Natural killer cell (primary cell): ENCODE results near the gene CHML. TPM values are rescaled to one million over a fixed set of nuclear protein-coding genes. Genes with fewer than 3 reads are reported as not detected.

ENCODE experiments used
- ATAC-seq, 3 donors: fragments of 150-1000 bp in 2 of 3; fragments of 200-7000 bp in 1 of 3; cut with Tn5 transposase; 1 replicate in 1 of 3; 2 replicates in 2 of 3; pipeline ENCODE4 v1.10.0; 2021; ENCODE audit warnings: mild to moderate bottlenecking in 2 of 3, moderate library complexity in 2 of 3
- DNase-seq, 2 donors: peaks; one replicate each; pipeline versions ENCODE4 v3.0.0 to v3.0.0-alpha.2; 2013 to 2021; ENCODE audit warnings: mixed read lengths in 1 of 2
- H3K27ac ChIP-seq: one replicate; pipeline ENCODE4 v1.5.1; 2013; ENCODE audit warnings: mild to moderate bottlenecking, low read length
- H3K27me3 ChIP-seq: one replicate; pipeline ENCODE4 v1.6.1; 2013; ENCODE audit warnings: low read length; ENCODE audit not compliant: control insufficient read depth, insufficient read depth
- H3K36me3 ChIP-seq: one replicate; pipeline ENCODE4 v1.6.1; 2013; ENCODE audit warnings: low read length; ENCODE audit not compliant: control insufficient read depth, insufficient read depth
- H3K4me1 ChIP-seq: one replicate; pipeline ENCODE4 v1.6.1; 2013; ENCODE audit warnings: low read length; ENCODE audit not compliant: control insufficient read depth, insufficient read depth
- H3K4me3 ChIP-seq: one replicate; pipeline ENCODE4 v1.5.1; 2013; ENCODE audit warnings: low read length
- H3K9me3 ChIP-seq: one replicate; pipeline ENCODE4 v1.6.1; 2013; ENCODE audit warnings: low read length; ENCODE audit not compliant: control insufficient read depth, insufficient read depth
- H3K27ac Mint-ChIP-seq, 2 donors: one replicate each; pipeline ENCODE4 v1.8.0; 2022; ENCODE audit warnings: mild to moderate bottlenecking in 2 of 2, mixed read lengths in 2 of 2, moderate library complexity in 1 of 2
- H3K27me3 Mint-ChIP-seq, 2 donors: one replicate each; pipeline ENCODE4 v1.8.0; 2022; ENCODE audit warnings: low read depth in 2 of 2, mixed read lengths in 2 of 2
- H3K36me3 Mint-ChIP-seq: one replicate; pipeline ENCODE4 v1.8.0; 2022; ENCODE audit warnings: mixed read lengths
- H3K4me1 Mint-ChIP-seq, 2 donors: one replicate each; pipeline ENCODE4 v1.8.0; 2022; ENCODE audit warnings: mixed read lengths in 2 of 2
- H3K4me3 Mint-ChIP-seq: one replicate; pipeline ENCODE4 v1.8.0; 2022; ENCODE audit warnings: mild to moderate bottlenecking, moderate library complexity, mixed read lengths
- H3K9me3 Mint-ChIP-seq, 2 donors: one replicate each; pipeline ENCODE4 v1.8.0; 2022; ENCODE audit warnings: mixed read lengths in 2 of 2
- CTCF ChIP-seq: fragments of 200-600 bp; IDR thresholded peaks from one replicate; pipeline ENCODE4 v1.8.0; 2022; ENCODE audit warnings: antibody characterized with exemption
- WGBS: methylation state at CpG from one replicate; pipeline ENCODE4 v1.1.7; 2013; ENCODE audit warnings: missing lambda C conversion rate; ENCODE audit not compliant: insufficient coverage; 5-methylcytosine and 5-hydroxymethylcytosine counted together
- intact Hi-C: fragments of 100-400 bp; cut with micrococcal nuclease; formaldehyde crosslinking; loops from one replicate; pipeline ENCODE4 v1.14.2; 2022
- total RNA-seq, 4 donors: library from RNA; stranded (reverse); fragments of 120-200 nt in 1 of 4; gene quantifications; one replicate each; pipeline versions ENCODE4 v1.2.3 to v1.2.4, GENCODE V29; 2013 to 2022

The CHML gene
- total RNA-seq, 3 donors from 2014 or later (not counting 1 experiment from before 2014, with no cell fraction given) = 6.8 to 11.8 (median 7.8) TPM

DNA sequence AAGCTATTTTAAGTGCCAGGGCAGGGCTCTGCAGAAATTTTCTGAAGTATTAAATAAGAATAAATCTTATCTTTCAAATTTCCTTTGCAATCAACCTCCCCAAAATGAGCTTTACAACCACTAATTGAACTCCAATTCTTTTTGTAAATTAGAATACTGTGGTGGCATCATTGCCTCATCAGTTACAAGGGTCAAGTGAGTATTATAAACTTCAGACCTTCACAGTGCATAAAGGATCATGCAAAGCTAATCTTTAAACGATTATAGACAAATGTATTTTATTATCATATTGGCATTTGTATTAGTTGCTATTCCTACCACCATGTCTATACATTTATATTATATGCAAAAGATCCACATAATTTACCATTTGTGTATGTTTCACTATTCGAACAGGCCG is 7.2 kb downstream of the CHML start:
- intact Hi-C loops = no loop called here
- Histone ChIP-seq H3K36me3 (no peaks in the 10 kb centered on the region), H3K4me1 (no peaks in the 10 kb centered on the region), H3K27me3 (no peaks in the 10 kb centered on the region), H3K4me3 (no peak overlapping the region), H3K9me3 (no peaks in the 10 kb centered on the region), H3K27ac (no peak overlapping the region)
- Mint-ChIP-seq H3K27ac (no peak overlapping the region), H3K4me1 (peaks cover 13 to 15% of the 10 kb centered on the region in 2 donors), H3K9me3 (no peaks in the 10 kb centered on the region), H3K4me3 (no peak overlapping the region), H3K27me3 (no peaks in the 10 kb centered on the region), H3K36me3 (no peaks in the 10 kb centered on the region)
- no peak for TF ChIP-seq CTCF
- no peak for DNase-seq
- no peak for ATAC-seq
- no CpG with 5 or more reads among the region's 3 CpGs for WGBS

DNA sequence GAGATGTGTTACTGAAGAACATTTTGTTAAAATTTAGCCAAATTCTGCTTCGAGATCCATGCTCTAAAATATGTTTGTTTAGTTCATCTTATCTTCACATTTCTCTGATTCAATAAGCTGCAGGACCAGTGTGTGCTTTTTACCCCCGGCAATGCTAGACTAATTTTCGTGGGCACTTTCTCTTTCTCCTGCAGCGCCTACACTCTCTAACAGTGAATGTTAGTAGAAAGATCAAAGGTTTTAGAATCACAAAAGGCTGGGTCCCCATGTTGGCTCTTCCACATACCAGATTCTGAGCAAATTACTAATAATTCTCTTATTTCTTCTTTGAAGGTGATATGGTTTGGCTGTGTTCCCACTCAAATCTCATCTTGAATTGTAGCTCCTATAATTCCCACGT is 8.5 kb downstream of the CHML start:
- Mint-ChIP-seq H3K27me3 (no peaks in the 10 kb centered on the region), H3K4me1 (peaks cover 8% of the 10 kb centered on the region in 2 donors), H3K4me3 (no peak overlapping the region), H3K27ac (no peak overlapping the region), H3K36me3 (no peaks in the 10 kb centered on the region), H3K9me3 (no peaks in the 10 kb centered on the region)
- DNase-seq (peak in 1 of 2 donors; percentile 7), ATAC-seq (no peak)
- Histone ChIP-seq H3K36me3 (no peaks in the 10 kb centered on the region), H3K27ac (no peak overlapping the region), H3K4me1 (no peaks in the 10 kb centered on the region), H3K9me3 (no peaks in the 10 kb centered on the region), H3K4me3 (no peak overlapping the region), H3K27me3 (no peaks in the 10 kb centered on the region)
- intact Hi-C loops = no loop called here
- 93% methylated on average over 2 of the region's 5 CpGs for WGBS
- TF ChIP-seq CTCF = no peak

DNA sequence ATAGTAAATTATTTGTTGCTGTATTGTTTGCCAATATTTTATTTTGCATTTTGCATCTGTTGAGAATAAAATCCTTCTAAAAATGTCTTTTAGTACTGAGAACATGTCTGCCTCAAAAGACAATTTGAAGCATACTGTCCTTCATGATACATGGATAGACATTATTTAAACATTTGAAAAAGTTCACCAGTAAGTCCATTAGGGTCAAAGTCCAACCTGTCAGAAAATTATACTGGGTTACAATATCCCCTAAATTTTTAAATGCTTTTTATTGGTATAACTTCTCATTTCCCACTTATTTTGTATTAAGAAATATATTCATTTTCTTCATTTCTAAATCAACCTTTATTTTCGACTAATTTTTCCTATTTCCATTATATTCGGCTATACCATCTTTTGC is 9.3 kb downstream of the CHML start:
- H3K4me1 Mint-ChIP-seq = peaks cover 8% of the 10 kb centered on the region in 2 donors
- Histone ChIP-seq H3K4me1 (no peaks in the 10 kb centered on the region), H3K4me3 (no peak overlapping the region), H3K27me3 (no peaks in the 10 kb centered on the region), H3K36me3 (no peaks in the 10 kb centered on the region), H3K27ac (no peak overlapping the region), H3K9me3 (no peaks in the 10 kb centered on the region)
- no peaks in the 10 kb centered on the region for H3K27me3 Mint-ChIP-seq
- TF ChIP-seq CTCF = no peak
- ATAC-seq (no peak), DNase-seq (no peak)
- H3K4me3 Mint-ChIP-seq = no peak overlapping the region
- intact Hi-C loops = no loop called here
- H3K36me3 Mint-ChIP-seq = no peaks in the 10 kb centered on the region
- no peak overlapping the region for H3K27ac Mint-ChIP-seq
- no CpG with 5 or more reads among the region's 2 CpGs for WGBS
- no peaks in the 10 kb centered on the region for H3K9me3 Mint-ChIP-seq

DNA sequence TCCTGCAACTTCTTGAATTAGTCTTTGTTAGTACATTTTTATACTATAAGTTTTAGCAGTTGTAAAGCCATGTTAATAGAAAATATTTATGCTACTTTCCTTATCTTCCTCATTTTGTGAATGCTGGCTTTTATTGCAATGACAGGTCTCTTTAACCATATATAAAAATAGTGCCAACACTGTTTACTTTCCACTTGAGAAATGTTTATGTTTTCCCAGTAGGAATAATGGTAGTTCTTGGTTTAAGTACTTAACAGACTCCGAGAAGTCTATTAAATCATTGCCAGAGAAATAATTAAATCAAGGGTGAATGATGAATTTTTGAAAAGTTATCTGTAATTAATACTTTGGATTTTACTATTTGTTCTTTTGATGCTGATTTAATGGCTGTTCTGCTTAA is 9.7 kb downstream of the CHML start:
- no peak overlapping the region for H3K27ac Mint-ChIP-seq
- WGBS = no CpG with 5 or more reads among the region's 1 CpG
- Histone ChIP-seq H3K4me1 (no peaks in the 10 kb centered on the region), H3K9me3 (no peaks in the 10 kb centered on the region), H3K27ac (no peak overlapping the region), H3K4me3 (no peak overlapping the region), H3K36me3 (no peaks in the 10 kb centered on the region), H3K27me3 (no peaks in the 10 kb centered on the region)
- no peaks in the 10 kb centered on the region for H3K36me3 Mint-ChIP-seq
- H3K4me1 Mint-ChIP-seq = peaks cover 8% of the 10 kb centered on the region in 2 donors
- TF ChIP-seq CTCF = no peak
- DNase-seq (no peak), ATAC-seq (no peak)
- intact Hi-C loops = no loop called here
- H3K4me3 Mint-ChIP-seq = no peak overlapping the region
- H3K9me3 Mint-ChIP-seq = no peaks in the 10 kb centered on the region
- H3K27me3 Mint-ChIP-seq = no peaks in the 10 kb centered on the region
